Progenitor cell of endocrine pancreas (in vitro differentiated cells): ENCODE results near the gene PIGP. TPM values are rescaled to one million over a fixed set of nuclear protein-coding genes. Genes with fewer than 3 reads are reported as not detected.
"Not testable (repeated sequence)": the region's sequence is repeated elsewhere in the genome, so short reads cannot be mapped to it uniquely, and the experiment has no call there.

Source experiments
- DNase-seq: peaks from one replicate; pipeline ENCODE4 v3.0.0; 2021; ENCODE audit warnings: low spot score; ENCODE audit not compliant: unreplicated experiment
- H3K27ac Mint-ChIP-seq: 2 replicates; pipeline ENCODE4 v1.8.0; 2021; ENCODE audit warnings: mild to moderate bottlenecking, moderate library complexity, mixed read lengths
- H3K27me3 Mint-ChIP-seq: 2 replicates; pipeline ENCODE4 v1.8.0; 2021; ENCODE audit warnings: mixed read lengths
- H3K36me3 Mint-ChIP-seq: 2 replicates; pipeline ENCODE4 v1.8.0; 2022; ENCODE audit warnings: mixed read lengths; ENCODE audit not compliant: insufficient read depth
- H3K4me1 Mint-ChIP-seq: 2 replicates; pipeline ENCODE4 v1.8.0; 2021; ENCODE audit warnings: low read depth, mixed read lengths
- H3K4me3 Mint-ChIP-seq: 2 replicates; pipeline ENCODE4 v1.8.0; 2021; ENCODE audit warnings: low read depth, mild to moderate bottlenecking, moderate library complexity, mixed read lengths
- H3K9me3 Mint-ChIP-seq: 2 replicates; pipeline ENCODE4 v1.8.0; 2021; ENCODE audit warnings: low read depth, mixed read lengths
- total RNA-seq: library from RNA; stranded (reverse); gene quantifications from 2 replicates; pipeline ENCODE4 v1.2.1, GENCODE V29; 2021
- TF ChIP-seq, protein P1 (sequence below): fragments of 200-600 bp; sonication (generic); IDR thresholded peaks from one replicate; pipeline ENCODE4 v1.5.0; 2021; ENCODE audit warnings: antibody characterized with exemption, mild to moderate bottlenecking; ENCODE audit not compliant: unreplicated experiment

Gene PIGP
- total RNA-seq, 1 donor from 2014 or later: 17.8 TPM

DNA sequence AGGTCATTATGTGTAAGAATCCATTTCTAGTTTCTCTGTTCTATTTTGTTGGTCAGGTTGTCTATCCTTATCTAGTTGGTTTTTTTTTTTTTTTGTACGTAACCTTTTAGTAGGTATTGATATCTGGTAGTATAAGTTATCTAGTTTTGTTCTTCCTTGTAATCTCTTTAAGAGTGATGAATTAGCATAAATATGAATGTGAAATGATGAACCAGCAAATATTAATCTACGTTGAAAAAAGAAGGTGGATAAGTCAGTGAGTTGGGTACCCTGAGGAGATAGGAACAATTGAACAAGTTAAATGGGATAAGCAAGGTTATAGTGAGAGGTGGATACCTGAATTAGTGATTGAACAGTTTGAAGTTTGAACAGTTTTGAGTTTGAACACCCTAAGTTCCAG lies 34.1 kb upstream of the PIGP start:
- Mint-ChIP-seq H3K27me3 (no peaks in the 10 kb centered on the region), H3K36me3 (peaks cover 58% of the 10 kb centered on the region), H3K27ac (no peak overlapping the region), H3K9me3 (peaks cover 35% of the 10 kb centered on the region), H3K4me3 (no peak overlapping the region), H3K4me1 (no peaks in the 10 kb centered on the region)
- DNase-seq: no peak
- TF ChIP-seq, protein P1, sequence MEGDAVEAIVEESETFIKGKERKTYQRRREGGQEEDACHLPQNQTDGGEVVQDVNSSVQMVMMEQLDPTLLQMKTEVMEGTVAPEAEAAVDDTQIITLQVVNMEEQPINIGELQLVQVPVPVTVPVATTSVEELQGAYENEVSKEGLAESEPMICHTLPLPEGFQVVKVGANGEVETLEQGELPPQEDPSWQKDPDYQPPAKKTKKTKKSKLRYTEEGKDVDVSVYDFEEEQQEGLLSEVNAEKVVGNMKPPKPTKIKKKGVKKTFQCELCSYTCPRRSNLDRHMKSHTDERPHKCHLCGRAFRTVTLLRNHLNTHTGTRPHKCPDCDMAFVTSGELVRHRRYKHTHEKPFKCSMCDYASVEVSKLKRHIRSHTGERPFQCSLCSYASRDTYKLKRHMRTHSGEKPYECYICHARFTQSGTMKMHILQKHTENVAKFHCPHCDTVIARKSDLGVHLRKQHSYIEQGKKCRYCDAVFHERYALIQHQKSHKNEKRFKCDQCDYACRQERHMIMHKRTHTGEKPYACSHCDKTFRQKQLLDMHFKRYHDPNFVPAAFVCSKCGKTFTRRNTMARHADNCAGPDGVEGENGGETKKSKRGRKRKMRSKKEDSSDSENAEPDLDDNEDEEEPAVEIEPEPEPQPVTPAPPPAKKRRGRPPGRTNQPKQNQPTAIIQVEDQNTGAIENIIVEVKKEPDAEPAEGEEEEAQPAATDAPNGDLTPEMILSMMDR: no peak

GRCh38 chr21:37102746-37103145 lies 29.9 kb upstream of the PIGP start:
- not testable (repeated sequence) for H3K4me3 Mint-ChIP-seq, H3K27me3 Mint-ChIP-seq, H3K4me1 Mint-ChIP-seq, DNase-seq
- H3K9me3 Mint-ChIP-seq: peaks cover 16% of the 10 kb centered on the region
- peak overlapping the region; percentile 41 for H3K27ac Mint-ChIP-seq
- peaks cover 46% of the 10 kb centered on the region for H3K36me3 Mint-ChIP-seq

GRCh38 chr21:37101384-37101783 lies 28.5 kb upstream of the PIGP start:
- Mint-ChIP-seq H3K27me3 (no peaks in the 10 kb centered on the region), H3K4me3 (no peak overlapping the region), H3K9me3 (peaks cover 5% of the 10 kb centered on the region), H3K27ac (no peak overlapping the region), H3K36me3 (peaks cover 35% of the 10 kb centered on the region), H3K4me1 (peaks cover 2% of the 10 kb centered on the region)
- DNase-seq: no peak
- TF ChIP-seq, protein P1: no peak

DNA sequence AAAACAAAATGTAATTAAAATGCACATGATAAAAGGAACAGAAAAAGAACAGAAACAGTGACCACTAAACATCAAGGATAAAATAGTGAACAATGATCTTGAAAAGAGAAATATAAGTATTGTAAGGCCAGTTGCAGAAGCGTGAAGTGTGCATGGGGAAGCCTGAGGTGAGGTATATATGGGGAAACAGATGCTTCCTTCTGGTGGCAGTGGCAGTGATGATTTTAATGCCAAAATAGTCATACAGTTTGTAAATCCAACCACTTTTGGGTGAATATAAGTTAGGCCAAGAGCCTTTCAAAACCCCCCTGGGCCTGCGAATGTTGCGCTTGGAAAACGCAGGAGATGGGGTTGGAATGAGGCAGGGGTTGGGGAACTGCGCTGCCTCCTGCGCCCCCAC lies 27.4 kb upstream of the PIGP start:
- H3K9me3 Mint-ChIP-seq: no peaks in the 10 kb centered on the region
- H3K27me3 Mint-ChIP-seq: no peaks in the 10 kb centered on the region
- DNase-seq: no peak
- H3K4me3 Mint-ChIP-seq: no peak overlapping the region
- TF ChIP-seq, protein P1: no peak
- no peak overlapping the region for H3K27ac Mint-ChIP-seq
- peaks cover 27% of the 10 kb centered on the region for H3K36me3 Mint-ChIP-seq
- peaks cover 2% of the 10 kb centered on the region for H3K4me1 Mint-ChIP-seq

DNA sequence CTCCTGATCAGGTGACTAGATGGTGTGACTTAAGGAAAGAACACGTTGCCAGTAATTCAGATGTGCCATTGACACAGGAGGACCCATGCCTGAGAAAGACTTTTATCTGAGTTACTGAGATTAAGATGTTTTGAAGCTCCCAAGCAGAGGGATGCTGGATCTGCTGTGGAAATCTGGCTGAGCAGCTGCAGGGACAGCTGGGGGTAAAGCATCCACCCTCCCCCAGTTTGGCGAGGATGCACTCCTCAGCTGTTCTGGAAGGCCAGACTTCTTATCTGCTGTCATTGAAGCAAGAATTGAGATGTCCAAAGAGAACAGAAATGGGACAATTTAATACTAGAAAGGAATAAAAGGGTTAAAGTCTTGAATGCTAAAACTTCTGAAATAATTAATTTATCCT lies 25.9 kb upstream of the PIGP start:
- Mint-ChIP-seq H3K27ac (no peak overlapping the region), H3K4me3 (no peak overlapping the region), H3K4me1 (peaks cover 2% of the 10 kb centered on the region), H3K9me3 (no peaks in the 10 kb centered on the region), H3K27me3 (no peaks in the 10 kb centered on the region), H3K36me3 (peaks cover 26% of the 10 kb centered on the region)
- DNase-seq: no peak
- TF ChIP-seq, protein P1: no peak

- DNase-seq: no peak
- H3K27ac Mint-ChIP-seq: no peak overlapping the region
- peaks cover 24% of the 10 kb centered on the region for H3K36me3 Mint-ChIP-seq
- no peaks in the 10 kb centered on the region for H3K27me3 Mint-ChIP-seq
- no peak overlapping the region for H3K4me3 Mint-ChIP-seq
- peaks cover 2% of the 10 kb centered on the region for H3K4me1 Mint-ChIP-seq
- TF ChIP-seq, protein P1: no peak
- H3K9me3 Mint-ChIP-seq: no peaks in the 10 kb centered on the region
Observed at GRCh38 chr21:37095821-37096220, 22.9 kb upstream of the PIGP start.
